Measurements from ENCODE around the gene SNTA1. TPM values are rescaled to one million over a fixed set of nuclear protein-coding genes. Genes with fewer than 3 reads are reported as not detected.

The SNTA1 gene
- 10 to 100 TPM; 26.8 to 54.6 (median 51.9) TPM for total RNA-seq

DNA sequence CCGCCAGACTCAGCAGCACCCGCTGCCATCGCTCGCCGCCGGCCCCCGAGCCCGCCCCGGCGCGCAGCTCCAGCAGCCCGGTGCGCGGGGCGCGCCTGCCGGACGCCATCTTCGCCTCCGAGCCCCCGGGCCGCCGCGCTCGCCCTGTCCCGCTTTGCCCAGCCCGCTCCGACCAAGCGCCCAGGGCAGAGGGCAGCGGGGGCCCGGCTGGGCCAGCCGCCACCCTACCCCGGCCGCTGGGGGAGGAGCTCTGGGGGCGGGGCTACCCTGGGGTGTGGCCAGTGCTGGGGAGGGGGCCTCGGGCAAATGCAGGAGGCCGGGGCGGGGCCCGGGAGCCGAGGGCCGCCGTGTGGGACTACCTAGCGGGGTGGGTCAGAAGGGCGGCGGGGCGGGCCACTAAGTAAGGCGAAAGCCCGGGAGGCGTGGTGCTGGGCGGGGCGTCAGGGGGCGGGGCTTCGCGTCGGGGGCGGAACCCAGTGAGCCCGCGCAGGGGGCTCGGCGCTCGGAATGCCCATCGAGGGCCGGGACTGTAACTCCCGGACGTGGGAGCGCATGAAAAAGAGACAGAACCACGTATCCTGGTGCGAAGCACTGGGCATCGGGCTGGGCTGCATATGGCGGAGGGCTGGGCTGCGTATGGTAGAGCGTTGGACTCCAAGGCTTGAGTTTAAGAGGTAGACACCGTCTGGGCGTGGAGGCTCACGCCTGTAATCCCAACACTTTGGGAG, at the start of gene SNTA1:
TSS of gene SNTA1 (minus strand) at position 252 of the 728 bp plus-strand sequence. CDS start at position 109, 143 bp downstream.
- 0 to 4% methylated on average over 10 to 11 of the region's 75 CpGs for WGBS, 2 donors (ENCODE audit: low coverage in 1 of 2)
- peak within 1 kb of the TSS; percentile 26 to 91 (median 88) for H3K27ac ChIP-seq
- ATAC-seq: peak; percentile 97
- H3K27me3 ChIP-seq: no peaks in the 10 kb centered on the region
- TF ChIP-seq POLR2AphosphoS5 (IDR thresholded peaks at IDR 0.05) (peak; percentile 5), POLR2A (IDR thresholded peaks at IDR 0.05) (peak; percentile 34 to 59), EP300 (IDR thresholded peaks at IDR 0.05) (no peak)
- TF ChIP-seq, protein P1, sequence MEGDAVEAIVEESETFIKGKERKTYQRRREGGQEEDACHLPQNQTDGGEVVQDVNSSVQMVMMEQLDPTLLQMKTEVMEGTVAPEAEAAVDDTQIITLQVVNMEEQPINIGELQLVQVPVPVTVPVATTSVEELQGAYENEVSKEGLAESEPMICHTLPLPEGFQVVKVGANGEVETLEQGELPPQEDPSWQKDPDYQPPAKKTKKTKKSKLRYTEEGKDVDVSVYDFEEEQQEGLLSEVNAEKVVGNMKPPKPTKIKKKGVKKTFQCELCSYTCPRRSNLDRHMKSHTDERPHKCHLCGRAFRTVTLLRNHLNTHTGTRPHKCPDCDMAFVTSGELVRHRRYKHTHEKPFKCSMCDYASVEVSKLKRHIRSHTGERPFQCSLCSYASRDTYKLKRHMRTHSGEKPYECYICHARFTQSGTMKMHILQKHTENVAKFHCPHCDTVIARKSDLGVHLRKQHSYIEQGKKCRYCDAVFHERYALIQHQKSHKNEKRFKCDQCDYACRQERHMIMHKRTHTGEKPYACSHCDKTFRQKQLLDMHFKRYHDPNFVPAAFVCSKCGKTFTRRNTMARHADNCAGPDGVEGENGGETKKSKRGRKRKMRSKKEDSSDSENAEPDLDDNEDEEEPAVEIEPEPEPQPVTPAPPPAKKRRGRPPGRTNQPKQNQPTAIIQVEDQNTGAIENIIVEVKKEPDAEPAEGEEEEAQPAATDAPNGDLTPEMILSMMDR (IDR thresholded peaks at IDR 0.05): peak in 2 of 4 experiments; percentile 11 to 12
- no peaks in the 10 kb centered on the region for H3K9me3 ChIP-seq
- peak within 1 kb of the TSS; percentile 53 to 90 for H3K4me3 ChIP-seq
- H3K36me3 ChIP-seq: peaks cover 0 to 1% of the 10 kb centered on the region in 2 donors
- H3K4me1 ChIP-seq: peaks cover 0 to 39% (median 9%) of the 10 kb centered on the region in 3 donors

DNA sequence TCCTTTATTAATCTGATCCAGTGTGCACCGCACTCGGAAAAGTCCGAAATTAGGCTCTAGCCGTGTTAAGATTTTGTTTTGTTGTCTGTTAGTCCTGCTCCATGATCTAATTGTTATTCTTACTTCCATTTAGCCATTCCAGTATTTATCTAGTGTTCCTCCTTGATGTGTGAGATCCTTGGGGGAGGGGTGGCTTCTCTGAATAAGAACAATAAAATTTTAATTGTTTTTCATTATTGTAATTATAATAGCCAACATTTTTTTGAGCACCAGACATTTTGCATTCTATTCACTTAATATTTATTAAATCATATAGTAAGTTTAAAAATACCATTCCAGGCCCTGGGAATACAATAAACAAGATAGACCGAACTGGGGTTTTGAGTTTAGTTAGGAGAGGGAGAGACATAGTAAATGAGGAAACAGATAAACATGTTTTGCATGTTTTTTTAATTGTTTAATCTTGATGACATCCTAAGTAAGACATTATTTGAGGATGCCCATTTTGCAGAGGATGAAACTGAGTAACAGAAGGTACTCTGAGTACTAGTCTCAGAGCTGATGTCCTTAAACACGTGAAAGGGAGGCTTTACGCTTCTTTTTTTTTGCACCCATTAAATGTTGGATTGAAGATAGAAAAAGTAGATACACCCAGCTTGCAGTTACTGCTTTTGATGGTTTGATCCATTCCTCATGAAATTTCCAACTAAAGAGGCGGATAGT, 47.5 kb upstream of the SNTA1 start:
- Histone ChIP-seq H3K27me3 (no peaks in the 10 kb centered on the region), H3K4me3 (peak overlapping the region; percentile 55 to 93), H3K27ac (peak overlapping the region; percentile 57 to 97 (median 96)), H3K9me3 (no peaks in the 10 kb centered on the region), H3K4me1 (peaks cover 0 to 46% (median 4%) of the 10 kb centered on the region in 3 donors), H3K36me3 (no peaks in the 10 kb centered on the region)
- no peak for TF ChIP-seq POLR2A (IDR thresholded peaks at IDR 0.05)
- 40 to 45% methylated on average over 7 to 8 of the region's 8 CpGs for WGBS, 2 donors (ENCODE audit: low coverage in 1 of 2)
- ATAC-seq: no peak

DNA sequence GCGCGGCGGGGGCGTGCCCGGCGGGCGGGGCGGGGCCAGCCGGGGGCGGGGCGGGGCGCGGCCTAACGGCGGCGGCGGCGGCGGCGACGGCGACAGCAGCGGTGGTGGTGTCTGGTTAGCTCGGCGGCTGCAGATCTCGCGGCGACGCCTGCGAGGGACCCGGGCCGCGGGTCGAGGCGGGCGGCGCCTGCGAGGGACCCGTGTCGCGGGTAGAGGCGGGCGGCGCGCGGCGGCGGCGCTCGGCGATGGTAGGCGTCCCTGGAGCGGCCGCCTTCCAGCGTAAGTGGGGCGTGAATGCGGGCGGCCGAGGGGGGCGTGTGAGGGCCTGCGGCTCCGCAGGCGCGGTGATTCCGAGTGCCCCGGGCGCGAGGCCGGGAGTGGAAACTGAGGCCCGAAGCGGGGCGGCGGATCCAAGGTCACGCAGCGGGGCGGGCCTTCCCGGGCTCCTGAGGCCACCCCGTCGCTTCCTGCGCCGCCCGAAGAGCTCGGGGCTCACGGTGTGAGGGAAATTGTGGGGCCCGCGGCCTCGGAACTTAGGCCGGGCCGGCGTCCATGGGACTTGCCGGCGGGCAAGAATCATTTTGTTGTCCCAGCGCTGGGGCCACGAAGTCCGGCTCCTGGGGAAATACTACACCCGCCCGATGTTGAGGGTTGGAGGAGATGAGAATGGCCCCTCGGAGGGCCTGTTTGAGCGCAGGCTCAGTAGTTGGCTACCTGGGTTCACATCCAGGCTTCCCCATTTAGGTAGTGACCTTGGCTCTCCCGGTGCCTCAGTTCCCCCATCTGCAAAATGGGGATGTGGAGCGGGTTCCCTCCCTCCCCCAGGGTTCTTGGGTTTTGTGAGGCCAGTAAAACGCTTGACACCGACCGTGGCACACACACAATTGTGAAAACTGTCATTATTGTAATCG, 46.7 kb upstream of the SNTA1 start, which contains the start of gene CBFA2T2:
TSS of gene CBFA2T2 (plus strand) at position 74 of the 911 bp plus-strand sequence. CDS start at position 246, 172 bp downstream.
- Histone ChIP-seq H3K4me3 (peak within 1 kb of the TSS; percentile 55 to 93), H3K4me1 (peaks cover 0 to 40% (median 4%) of the 10 kb centered on the region in 3 donors), H3K27me3 (no peaks in the 10 kb centered on the region), H3K9me3 (no peaks in the 10 kb centered on the region), H3K27ac (peak within 1 kb of the TSS; percentile 85 to 97 (median 96)), H3K36me3 (no peaks in the 10 kb centered on the region)
- ATAC-seq: peak; percentile 80
- TF ChIP-seq POLR2A (IDR thresholded peaks at IDR 0.05) (peak in 1 of 2 donors; percentile 12), EP300 (IDR thresholded peaks at IDR 0.05) (no peak), POLR2AphosphoS5 (IDR thresholded peaks at IDR 0.05) (no peak)
- TF ChIP-seq, protein P1 (IDR thresholded peaks at IDR 0.05): peak in 1 of 4 experiments; percentile 23
- WGBS, 2 donors (ENCODE audit: low coverage in 1 of 2): 2% methylated on average over 6 to 8 of the region's 105 CpGs

DNA sequence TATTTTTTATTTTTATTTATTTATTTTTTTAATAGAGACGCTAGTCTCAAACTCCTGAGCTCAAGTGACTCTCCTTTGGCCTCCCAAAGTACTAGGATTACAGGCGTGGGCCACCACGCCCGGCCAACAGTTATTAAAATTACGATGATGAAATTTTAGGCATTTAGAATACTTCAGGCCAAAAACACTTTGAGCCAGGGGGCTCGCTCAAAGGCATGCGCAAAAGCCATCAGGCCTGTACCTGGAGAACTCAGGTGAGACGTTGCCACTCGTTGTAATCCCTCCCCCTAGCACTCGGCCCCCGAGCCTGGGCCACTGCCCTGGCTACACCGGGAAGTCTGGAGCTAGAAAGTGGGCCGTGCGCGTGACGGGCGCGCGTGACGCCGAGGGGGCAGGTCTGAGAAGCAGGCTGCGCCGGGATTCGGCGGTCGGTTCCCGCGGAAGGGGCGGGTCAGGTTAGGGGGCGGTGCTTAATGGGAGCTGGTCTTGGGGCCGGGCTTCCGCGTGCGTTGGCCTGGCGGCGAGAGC, 46.0 kb upstream of the SNTA1 start:
- Histone ChIP-seq H3K4me3 (peak overlapping the region; percentile 52 to 93), H3K36me3 (no peaks in the 10 kb centered on the region), H3K27me3 (no peaks in the 10 kb centered on the region), H3K4me1 (peaks cover 0 to 37% (median 4%) of the 10 kb centered on the region in 3 donors), H3K27ac (peak overlapping the region; percentile 85 to 97 (median 96)), H3K9me3 (no peaks in the 10 kb centered on the region)
- peak; percentile 99 for ATAC-seq
- 0 to 6% methylated on average over 3 to 5 of the region's 36 CpGs for WGBS, 2 donors (ENCODE audit: low coverage in 1 of 2)
- TF ChIP-seq, protein P1 (IDR thresholded peaks at IDR 0.05): peak in 1 of 4 experiments; percentile 9
- TF ChIP-seq EP300 (IDR thresholded peaks at IDR 0.05) (no peak), POLR2AphosphoS5 (IDR thresholded peaks at IDR 0.05) (peak; percentile 97), POLR2A (IDR thresholded peaks at IDR 0.05) (peak; percentile 90 to 92)
